ENCODE data around the gene ZBED2. TPM values are rescaled to one million over a fixed set of nuclear protein-coding genes. Genes with fewer than 3 reads are reported as not detected.

The ZBED2 gene
- total RNA-seq, 4 donors from 2014 or later: not detected

DNA sequence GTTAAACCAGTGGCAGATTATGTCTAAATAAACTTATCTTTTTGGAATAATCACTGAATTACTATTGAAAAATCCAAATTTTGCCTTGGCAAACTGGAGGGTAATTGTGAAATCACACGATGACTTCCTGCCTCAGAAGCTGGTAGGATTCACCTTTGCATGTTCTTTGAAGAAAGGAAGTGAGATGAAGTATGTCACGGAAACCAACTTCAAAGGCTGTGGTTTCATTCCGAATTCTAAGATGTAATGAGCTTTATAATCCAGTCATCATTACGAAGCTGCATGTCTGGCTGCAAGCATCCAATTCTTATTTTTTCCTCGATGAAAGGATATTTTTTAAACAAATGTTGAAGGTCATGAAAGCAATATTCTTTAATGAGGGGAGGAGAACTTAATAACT lies 15.0 kb upstream of the ZBED2 start:
- no peak overlapping the region for H3K4me3 ChIP-seq
- no peak overlapping the region for H3K27ac ChIP-seq
- in situ Hi-C loops (cut with MboI; ENCODE audit: low sequenced_read_pairs in 4 of 4): no loop called here

DNA sequence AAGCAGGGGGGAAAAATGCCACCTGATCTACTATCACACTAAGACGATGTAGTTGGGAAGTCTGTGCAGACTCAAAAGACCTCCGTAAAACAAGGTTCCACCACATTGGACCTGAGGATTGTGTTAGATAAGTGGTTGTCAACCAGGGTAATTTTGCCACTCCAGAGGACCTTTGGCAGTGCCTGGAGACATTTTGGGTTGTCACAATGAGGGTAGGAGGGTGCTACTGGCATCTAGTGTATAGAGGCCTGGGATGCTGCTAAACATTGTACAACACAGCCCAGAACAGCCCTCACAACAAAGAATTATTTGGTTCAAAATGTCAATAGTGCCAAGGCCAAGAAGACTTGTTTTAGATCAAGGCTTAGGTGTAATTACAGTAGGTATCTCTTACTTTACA lies 14.6 kb upstream of the ZBED2 start:
- Histone ChIP-seq H3K9me3 (no peaks in the 10 kb centered on the region), H3K4me1 (no peaks in the 10 kb centered on the region), H3K4me3 (no peak overlapping the region), H3K27ac (no peak overlapping the region), H3K36me3 (no peaks in the 10 kb centered on the region), H3K27me3 (no peaks in the 10 kb centered on the region)
- in situ Hi-C loops (cut with MboI; ENCODE audit: low sequenced_read_pairs in 4 of 4): no loop called here
- no peak for TF ChIP-seq CTCF (IDR thresholded peaks at IDR 0.05 in 4 of 5, conservative IDR thresholded peaks at IDR 0.05 in 1 of 5)
- TF ChIP-seq POLR2A (IDR thresholded peaks at IDR 0.05): no peak
- DNase-seq: no peak
- intact Hi-C loops (cut with DNase I; ENCODE audit: low total_unique reads): no loop called here
- ATAC-seq: no peak

More for the DNA sequence above, 15.0 kb upstream of the ZBED2 start:
- H3K27me3 ChIP-seq: no peaks in the 10 kb centered on the region
- H3K9me3 ChIP-seq: no peaks in the 10 kb centered on the region
- no peak for DNase-seq
- no peaks in the 10 kb centered on the region for H3K4me1 ChIP-seq
- intact Hi-C loops (cut with DNase I; ENCODE audit: low total_unique reads): no loop called here
- no peaks in the 10 kb centered on the region for H3K36me3 ChIP-seq
- TF ChIP-seq CTCF (IDR thresholded peaks at IDR 0.05 in 4 of 5, conservative IDR thresholded peaks at IDR 0.05 in 1 of 5): no peak
- no peak for TF ChIP-seq POLR2A (IDR thresholded peaks at IDR 0.05)
- no peak for ATAC-seq

DNA sequence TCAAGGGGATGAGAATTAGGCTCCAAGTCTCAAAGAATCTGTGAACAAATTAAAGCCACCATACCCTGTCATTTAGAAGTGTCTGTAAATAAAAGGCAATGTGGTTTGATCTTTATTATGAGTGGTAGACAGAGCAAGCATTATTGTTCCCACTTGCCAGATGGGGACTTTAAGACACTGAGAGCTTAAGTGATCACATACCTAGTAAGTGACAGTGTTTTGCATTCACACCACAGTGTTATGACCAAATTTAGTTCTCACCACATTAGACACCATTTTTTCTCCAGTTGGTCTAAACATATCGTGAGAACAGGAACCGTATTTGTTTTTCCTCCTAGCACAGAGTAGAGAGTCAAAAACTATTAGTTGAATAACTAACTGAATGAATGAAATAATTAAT lies 13.2 kb upstream of the ZBED2 start:
- DNase-seq (no peak), ATAC-seq (no peak)

DNA sequence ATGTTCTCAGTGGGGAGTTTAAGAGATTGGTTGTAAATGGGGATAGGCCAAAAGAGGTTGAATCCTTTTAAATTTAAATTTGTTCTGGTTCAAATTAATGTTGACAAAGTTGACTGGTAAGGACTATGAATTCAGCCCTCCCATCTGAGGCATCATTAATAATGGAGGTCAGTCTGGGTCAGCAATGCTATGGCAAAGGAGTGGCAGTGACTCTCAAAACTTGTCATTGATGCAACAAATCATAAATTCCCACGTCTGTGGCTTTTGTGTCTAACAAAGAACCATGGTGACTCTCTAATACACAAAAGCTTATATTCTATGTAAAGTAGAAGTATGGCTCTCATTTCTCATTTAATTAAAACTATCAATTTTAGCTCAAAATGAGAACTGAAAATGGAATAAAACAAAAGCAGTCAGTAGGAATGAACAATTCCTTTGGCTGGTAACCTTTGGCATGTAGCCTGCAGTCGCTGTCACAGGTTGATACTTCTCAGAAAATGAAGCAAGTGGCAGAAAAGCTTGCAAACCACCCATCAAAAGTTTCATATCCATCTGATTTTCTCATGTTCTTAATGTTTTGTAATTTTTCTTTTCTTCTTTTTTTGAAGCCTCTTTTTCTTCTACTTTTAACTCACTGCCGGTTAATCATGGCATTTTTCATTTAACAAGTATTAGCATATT lies 12.2 kb upstream of the ZBED2 start:
- H3K36me3 ChIP-seq: no peaks in the 10 kb centered on the region
- no peak for ATAC-seq
- DNase-seq: no peak
- TF ChIP-seq CTCF (IDR thresholded peaks at IDR 0.05 in 4 of 5, conservative IDR thresholded peaks at IDR 0.05 in 1 of 5): no peak
- no peak for TF ChIP-seq POLR2A (IDR thresholded peaks at IDR 0.05)
- H3K4me3 ChIP-seq: no peak overlapping the region
- no peak overlapping the region for H3K27ac ChIP-seq
- no peaks in the 10 kb centered on the region for H3K4me1 ChIP-seq
- in situ Hi-C loops (cut with MboI; ENCODE audit: low sequenced_read_pairs in 4 of 4) (no loop called here), intact Hi-C loops (cut with DNase I; ENCODE audit: low total_unique reads) (no loop called here)
- no peaks in the 10 kb centered on the region for H3K9me3 ChIP-seq
- H3K27me3 ChIP-seq: no peaks in the 10 kb centered on the region

More for the DNA sequence above, 13.2 kb upstream of the ZBED2 start:
- Histone ChIP-seq H3K4me1 (no peaks in the 10 kb centered on the region), H3K9me3 (no peaks in the 10 kb centered on the region), H3K4me3 (no peak overlapping the region), H3K27me3 (no peaks in the 10 kb centered on the region), H3K27ac (no peak overlapping the region), H3K36me3 (no peaks in the 10 kb centered on the region)
- intact Hi-C loops (cut with DNase I; ENCODE audit: low total_unique reads): no loop called here
- no peak for TF ChIP-seq POLR2A (IDR thresholded peaks at IDR 0.05)
- in situ Hi-C loops (cut with MboI; ENCODE audit: low sequenced_read_pairs in 4 of 4): no loop called here

DNA sequence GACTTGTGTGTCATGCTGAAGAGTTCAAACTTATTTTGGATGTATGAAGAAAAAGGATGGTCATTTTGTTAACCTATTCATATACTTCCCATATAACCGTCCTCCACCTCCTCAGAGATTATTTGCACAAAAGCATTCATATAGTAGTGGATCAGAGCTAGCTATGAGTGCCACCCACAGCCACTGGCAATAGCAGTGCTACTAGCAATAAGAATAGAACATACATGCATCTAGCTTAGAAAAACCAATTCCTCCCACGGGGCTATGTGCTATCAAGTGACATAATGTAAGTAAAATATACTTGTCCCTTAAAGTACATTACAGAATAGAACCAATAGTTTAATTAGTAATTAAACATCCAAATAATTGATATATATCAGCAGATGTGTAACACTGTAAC lies 10.3 kb upstream of the ZBED2 start:
- ATAC-seq (no peak), DNase-seq (no peak)
- no peak overlapping the region for H3K27ac ChIP-seq
- H3K36me3 ChIP-seq: no peaks in the 10 kb centered on the region
- H3K4me3 ChIP-seq: no peak overlapping the region
- H3K9me3 ChIP-seq: no peaks in the 10 kb centered on the region
- no peak for TF ChIP-seq POLR2A (IDR thresholded peaks at IDR 0.05)
- TF ChIP-seq CTCF (IDR thresholded peaks at IDR 0.05 in 4 of 5, conservative IDR thresholded peaks at IDR 0.05 in 1 of 5): no peak
- no peaks in the 10 kb centered on the region for H3K27me3 ChIP-seq
- intact Hi-C loops (cut with DNase I; ENCODE audit: low total_unique reads): no loop called here
- in situ Hi-C loops (cut with MboI; ENCODE audit: low sequenced_read_pairs in 4 of 4): no loop called here
- no peaks in the 10 kb centered on the region for H3K4me1 ChIP-seq
